K562 (cell line): ENCODE measurements around the gene TAF12. TPM values are rescaled to one million over a fixed set of nuclear protein-coding genes. Genes with fewer than 3 reads are reported as not detected.
"Not testable (repeated sequence)": the region's sequence is repeated elsewhere in the genome, so short reads cannot be mapped to it uniquely, and the experiment has no call there.

Experiments
- ATAC-seq: fragments of 200-7000 bp; cut with Tn5 transposase; 3 replicates; pipeline ENCODE4 v1.9.1; 2020; ENCODE audit warnings: moderate library complexity
- BruUV-seq: library from RNA; stranded (reverse); fragments of 400-500 nt; replicated peaks from 2 replicates; lab custom pipeline; 2021; lab: Mats Ljungman, UMichigan
- CTCF ChIA-PET: fragments of 300-600 bp; formaldehyde crosslinking; extraction: SDS; loops from one replicate; lab custom pipeline; 2021; ENCODE audit warnings: low intra/inter-chr PET ratio; lab: Yijun Ruan, JAX
- POLR2A ChIA-PET: fragments of 300-600, 350-650 bp; sonication (Branson Sonifier 250); formaldehyde crosslinking; extraction: SDS; loops from one replicate; lab custom pipeline; 2021; ENCODE audit warnings: antibody characterized with exemption, inconsistent platforms; lab: Yijun Ruan, JAX
- DNase-seq, 4 experiments: peaks; one replicate each; pipeline versions ENCODE4 v3.0.0 to v3.0.0-alpha.2; 2011 to 2018; ENCODE audit warnings: low spot score in 3 of 4, mixed read lengths in 3 of 4; ENCODE audit errors: extremely low read depth in 1 of 4
- FAIRE-seq: peaks from 2 replicates; lab custom pipeline; 2011; peaks lifted over from hg19 to GRCh38; lab: Jason Lieb, UNC
- H2AFZ ChIP-seq: 2 replicates; pipeline ENCODE4 v1.6.0; 2011; ENCODE audit warnings: low read depth, low read length, control low read depth, inconsistent platforms
- H3K27ac ChIP-seq: fragments of 200-600 bp; 3 replicates; pipeline ENCODE4 v1.8.0; 2011; ENCODE audit warnings: low read depth, mild to moderate bottlenecking, control low read depth, inconsistent platforms, low read length, moderate library complexity, mixed read lengths; ENCODE audit errors: extremely low read depth
- H3K27me3 ChIP-seq, 2 experiments: fragments of 300-600 bp in 1 of 2; 2 replicates in 1 of 2; 3 replicates in 1 of 2; pipeline versions ENCODE4 v1.6.0 to v1.8.0; 2011; ENCODE audit warnings: inconsistent platforms in 2 of 2, low read length in 2 of 2, mild to moderate bottlenecking in 1 of 2, mixed read lengths in 1 of 2, moderate library complexity in 1 of 2; ENCODE audit not compliant: control insufficient read depth in 2 of 2, insufficient read depth in 2 of 2
- H3K36me3 ChIP-seq: fragments of 300-600 bp; 3 replicates; pipeline ENCODE4 v1.8.0; 2011; ENCODE audit warnings: mild to moderate bottlenecking, low read length, inconsistent platforms; ENCODE audit not compliant: control insufficient read depth, insufficient read depth
- H3K4me1 ChIP-seq, 2 experiments: fragments of 200-600 bp in 1 of 2; replicated peaks in 1 of 2; 2 replicates in 1 of 2; 3 replicates in 1 of 2; pipeline versions ENCODE4 v1.5.1 to v1.8.0; 2011; ENCODE audit warnings: inconsistent platforms in 2 of 2, low read length in 2 of 2, mild to moderate bottlenecking in 1 of 2, mixed read lengths in 1 of 2, moderate library complexity in 1 of 2; ENCODE audit not compliant: control insufficient read depth in 2 of 2, insufficient read depth in 2 of 2
- H3K4me2 ChIP-seq: 2 replicates; pipeline ENCODE4 v1.6.1; 2011; ENCODE audit warnings: low read length, control low read depth, inconsistent platforms, mixed read lengths; ENCODE audit not compliant: insufficient read depth
- H3K4me3 ChIP-seq: fragments of 200-600 bp; sonication (generic), shearing (Covaris generic); 2 replicates; pipeline ENCODE4 v1.5.1; 2016; ENCODE audit warnings: control low read depth, inconsistent platforms
- H3K79me2 ChIP-seq: fragments of 200-600 bp; 3 replicates; pipeline ENCODE4 v1.8.0; 2011; ENCODE audit warnings: low read length, inconsistent platforms; ENCODE audit not compliant: control insufficient read depth, insufficient read depth
- H3K9ac ChIP-seq, 2 experiments: 2 replicates each; pipeline versions ENCODE4 v1.6.0 to v1.6.1; 2011; ENCODE audit warnings: low read depth in 2 of 2, low read length in 2 of 2, control low read depth in 1 of 2, inconsistent platforms in 1 of 2, mild to moderate bottlenecking in 1 of 2, mixed read lengths in 1 of 2; ENCODE audit not compliant: insufficient read depth in 1 of 2
- H3K9me1 ChIP-seq: one replicate; pipeline ENCODE4 v1.6.0; 2011; ENCODE audit warnings: inconsistent platforms, mild to moderate bottlenecking, low read length, moderate library complexity; ENCODE audit not compliant: control insufficient read depth, insufficient read depth
- H3K9me3 ChIP-seq: replicated peaks from 2 replicates; pipeline ENCODE4 v1.5.1; 2011; ENCODE audit warnings: low read depth, low read length, inconsistent platforms; ENCODE audit not compliant: control insufficient read depth, insufficient read depth
- H4K20me1 ChIP-seq: replicated peaks from 2 replicates; pipeline ENCODE4 v1.6.1; 2011; ENCODE audit warnings: low read length, inconsistent platforms, mixed read lengths; ENCODE audit not compliant: control insufficient read depth, insufficient read depth
- ARID1B ChIP-seq: fragments of 450-650 bp; IDR thresholded peaks from 2 replicates; pipeline ENCODE4 v1.6.1; 2016; ENCODE audit warnings: antibody characterized with exemption, mild to moderate bottlenecking, inconsistent platforms
- CTBP1 ChIP-seq: fragments of 450-650 bp; IDR thresholded peaks from 2 replicates; pipeline ENCODE4 v1.6.1; 2016; ENCODE audit warnings: borderline replicate concordance
- ETV5 ChIP-seq: sonication (generic); formaldehyde crosslinking; IDR thresholded peaks from 2 replicates; pipeline ENCODE4 v1.4.0; 2020; ENCODE audit warnings: low read depth, mild to moderate bottlenecking, missing genetic modification reagents
- KDM1A ChIP-seq, 2 experiments: fragments of 450-650 bp; IDR thresholded peaks; 2 replicates each; pipeline ENCODE4 v1.6.1; 2016; ENCODE audit warnings: mild to moderate bottlenecking in 2 of 2
- MAFK ChIP-seq: IDR thresholded peaks from 2 replicates; pipeline ENCODE4 v1.6.1; 2011; ENCODE audit warnings: low read length, improper control_type of control experiment
- PRDM10 ChIP-seq: fragments of 450-650 bp; IDR thresholded peaks from 2 replicates; pipeline ENCODE4 v1.6.1; 2018; ENCODE audit not compliant: partially characterized antibody
- RAD21 ChIP-seq, 2 experiments: fragments of 250-450 bp in 1 of 2; fragments of 450-650 bp in 1 of 2; sonication (Bioruptor Pico) in 1 of 2; formaldehyde crosslinking in 1 of 2; IDR thresholded peaks in 1 of 2; conservative IDR thresholded peaks in 1 of 2; 2 replicates each; pipeline versions ENCODE4 v1.4.0 to v1.8.0; 2020 to 2022; ENCODE audit warnings: mild to moderate bottlenecking in 2 of 2, moderate library complexity in 1 of 2
- RB1 ChIP-seq: fragments of 450-650 bp; IDR thresholded peaks from 2 replicates; pipeline ENCODE4 v1.6.1; 2017; ENCODE audit warnings: low read depth, mild to moderate bottlenecking
- TCF3 ChIP-seq: sonication (generic); formaldehyde crosslinking; IDR thresholded peaks from 2 replicates; pipeline ENCODE4 v1.4.0; 2020; ENCODE audit warnings: mild to moderate bottlenecking, missing genetic modification reagents
- TEAD1 ChIP-seq, 2 experiments: fragments of 450-650 bp in 1 of 2; sonication (generic) in 1 of 2; formaldehyde crosslinking; IDR thresholded peaks; 2 replicates each; pipeline versions ENCODE4 v1.4.0 to v1.8.0; 2020 to 2022; ENCODE audit warnings: mild to moderate bottlenecking in 2 of 2, missing genetic modification reagents in 1 of 2
- ZNF316 ChIP-seq: fragments of 450-650 bp; IDR thresholded peaks from 2 replicates; pipeline ENCODE4 v1.6.1; 2016
- WGBS: fragments of 100-300 bp; shearing (Covaris generic); methylation state at CpG from one replicate; pipeline ENCODE4 v1.1.6; 2016; ENCODE audit warnings: low coverage, mixed read lengths; ENCODE audit not compliant: insufficient coverage; ENCODE audit errors: missing lambda C conversion rate; 5-methylcytosine and 5-hydroxymethylcytosine counted together
- in situ Hi-C: fragments of 300-500 bp; cut with MboI; formaldehyde crosslinking; loops from 4 replicates; pipeline ENCODE4 v1.15.0; 2018; ENCODE audit warnings: inconsistent platforms, mixed read lengths
- intact Hi-C: fragments of 100-400 bp; cut with micrococcal nuclease; formaldehyde crosslinking; loops from 2 replicates; pipeline ENCODE4 v1.14.2; 2022
- polyA plus RNA-seq, 8 experiments: library from polyadenylated mRNA; depleted of rRNA in 4 of 8; stranded (reverse) in 5 of 8; unstranded in 3 of 8; fragments of >200 nt; fragmentation: Nextera tagmentation in 2 of 8; fragmentation: Illumina TruSeq in 1 of 8; extraction: Ambion mirVana in 2 of 8; extraction: Trizol in 1 of 8; gene quantifications; 2 replicates each; pipeline versions ENCODE4 v1.2.1 to v1.2.3, GENCODE V29; 2011 to 2014; ENCODE audit warnings: inconsistent platforms in 1 of 8, missing spikeins in 1 of 8
- total RNA-seq, 7 experiments: library from RNA; depleted of rRNA in 6 of 7; stranded (reverse); fragments of >200 nt in 6 of 7; fragmentation: Illumina TruSeq in 2 of 7; extraction: Trizol in 2 of 7; gene quantifications; 2 replicates each; pipeline versions ENCODE4 v1.2.1 to v1.2.3, GENCODE V29; 2011 to 2021; ENCODE audit warnings: low replicate concordance in 1 of 7
- TF ChIP-seq, protein P1 (sequence below), 2 experiments: fragments of 450-650 bp in 1 of 2; sonication (generic) in 1 of 2; formaldehyde crosslinking in 1 of 2; IDR thresholded peaks in 1 of 2; conservative IDR thresholded peaks in 1 of 2; 2 replicates each; pipeline versions ENCODE4 v1.6.1 to v1.8.1; 2016 to 2023; ENCODE audit warnings: mild to moderate bottlenecking in 2 of 2, moderate library complexity in 2 of 2, inconsistent platforms in 1 of 2, missing genetic modification reagents in 1 of 2

Gene TAF12
- total and polyA plus RNA-seq, 9 of the 15 experiments (the other 6 are each of a cell fraction or from before 2014, with no cell fraction given): 31.6 to 89.0 (median 50.5) TPM

DNA sequence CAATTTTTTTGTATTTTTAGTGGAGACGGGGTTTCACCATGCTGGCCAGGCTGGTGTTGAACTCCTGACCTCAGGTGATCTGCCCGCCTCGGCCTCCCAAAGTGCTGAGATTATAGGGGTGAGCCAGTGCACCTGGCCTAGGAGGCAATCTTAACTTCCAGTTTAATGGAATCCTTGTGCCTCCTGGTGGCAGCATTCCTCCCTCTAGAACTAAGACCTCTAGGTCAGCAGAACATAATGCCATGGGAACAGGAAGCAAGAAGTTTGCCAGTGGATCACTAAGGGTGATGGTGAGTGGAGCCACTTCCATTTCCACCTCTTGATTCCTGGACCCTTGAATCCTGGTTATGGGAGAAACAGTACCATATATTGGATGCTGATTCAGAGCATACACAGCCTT lies 11.0 kb upstream of the TAF12 start:
- H3K4me3 ChIP-seq, H2AFZ ChIP-seq, POLR2A ChIA-PET, BruUV-seq, in situ Hi-C loops, H3K9me1 ChIP-seq, H3K36me3 ChIP-seq, H3K9ac ChIP-seq, H3K4me2 ChIP-seq, H3K9me3 ChIP-seq, H4K20me1 ChIP-seq, H3K27me3 ChIP-seq, intact Hi-C loops, H3K79me2 ChIP-seq, H3K27ac ChIP-seq, H3K4me1 ChIP-seq: not testable (repeated sequence)
- CTCF ChIA-PET: interaction anchor here (0.8 to 1.2 kb wide), 4 partner anchors 136 to 796 kb away, joined by 3 to 4 read pairs (median 3); no protein-coding TSS in a partner anchor
- FAIRE-seq: peak; percentile 63
- DNase-seq: peak in 1 of 4 experiments; percentile 63
- peak; percentile 49 for ATAC-seq
- 29% methylated on average over 3 of the region's 3 CpGs for WGBS
- peak; percentile 30; the same call in 1 of the 2 replicates for TF ChIP-seq RB1
- TF ChIP-seq MAFK: peak; percentile 63
- TF ChIP-seq KDM1A (IDR thresholded peaks at IDR 0.05): peak; percentile 37 to 38; a peak in 2 of 4 replicates
- TF ChIP-seq, protein P1, sequence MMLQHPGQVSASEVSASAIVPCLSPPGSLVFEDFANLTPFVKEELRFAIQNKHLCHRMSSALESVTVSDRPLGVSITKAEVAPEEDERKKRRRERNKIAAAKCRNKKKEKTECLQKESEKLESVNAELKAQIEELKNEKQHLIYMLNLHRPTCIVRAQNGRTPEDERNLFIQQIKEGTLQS (IDR thresholded peaks at IDR 0.05): not testable (repeated sequence)
- TF ChIP-seq, protein P1 (CRISPR knock-in tag; conservative IDR thresholded peaks at IDR 0.05): peak; percentile 58; the same call in 1 of the 2 replicates
- peak; percentile 9; the same call in 1 of the 2 replicates for TF ChIP-seq ARID1B
- peak; percentile 61; the same call in 1 of the 2 replicates for TF ChIP-seq ETV5 (CRISPR knock-in tag)
- peak; percentile 34; the same call in 1 of the 2 replicates for TF ChIP-seq CTBP1
- TF ChIP-seq TCF3: 0 out of 2 replicates have a peak, but pooled peaks have one; percentile 24
- peak; percentile 26; the same call in 1 of the 2 replicates for TF ChIP-seq ZNF316
- peak; percentile 37 for TF ChIP-seq PRDM10
- TF ChIP-seq TEAD1 (CRISPR knock-in tag; IDR thresholded peaks at IDR 0.05): 0 out of 4 replicates have a peak, but pooled peaks of 1 of the 2 experiments have one; percentile 64
- TF ChIP-seq RAD21 (CRISPR knock-in tag; conservative IDR thresholded peaks at IDR 0.05 in 1 of 2, IDR thresholded peaks at IDR 0.05 in 1 of 2): peak; percentile 54 to 84
